HG02852 (cell line): ENCODE measurements around the gene EBP.
"Not testable (repeated sequence)": the region's sequence is repeated elsewhere in the genome, so short reads cannot be mapped to it uniquely, and the experiment has no call there.

Experiments used
- ATAC-seq: cut with Tn5 transposase; IDR thresholded peaks from one replicate; pipeline ENCODE4 v1.9.1; 2021; ENCODE audit warnings: mild to moderate bottlenecking, moderate library complexity; ENCODE audit not compliant: unreplicated experiment

The EBP gene

GRCh38 chrX:48520976-48521352 is 644 bp upstream of the EBP start:
- ATAC-seq = no peak

GRCh38 chrX:48522291-48522690 is 683 bp downstream of the EBP start:
- no peak for ATAC-seq

DNA sequence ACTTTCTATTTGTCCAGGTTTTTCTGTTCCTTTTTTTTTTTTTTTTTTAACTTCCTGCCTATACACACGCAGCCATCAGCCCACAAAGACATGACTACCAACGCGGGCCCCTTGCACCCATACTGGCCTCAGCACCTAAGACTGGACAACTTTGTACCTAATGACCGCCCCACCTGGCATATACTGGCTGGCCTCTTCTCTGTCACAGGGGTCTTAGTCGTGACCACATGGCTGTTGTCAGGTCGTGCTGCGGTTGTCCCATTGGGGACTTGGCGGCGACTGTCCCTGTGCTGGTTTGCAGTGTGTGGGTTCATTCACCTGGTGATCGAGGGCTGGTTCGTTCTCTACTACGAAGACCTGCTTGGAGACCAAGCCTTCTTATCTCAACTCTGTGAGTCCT is 2.1 kb downstream of the EBP start:
- no peak for ATAC-seq

- ATAC-seq = not testable (repeated sequence)
Observed at GRCh38 chrX:48525853-48526252, 4.2 kb downstream of the EBP start.

- no peak for ATAC-seq
Observed at GRCh38 chrX:48530736-48531135, 9.1 kb downstream of the EBP start.

DNA sequence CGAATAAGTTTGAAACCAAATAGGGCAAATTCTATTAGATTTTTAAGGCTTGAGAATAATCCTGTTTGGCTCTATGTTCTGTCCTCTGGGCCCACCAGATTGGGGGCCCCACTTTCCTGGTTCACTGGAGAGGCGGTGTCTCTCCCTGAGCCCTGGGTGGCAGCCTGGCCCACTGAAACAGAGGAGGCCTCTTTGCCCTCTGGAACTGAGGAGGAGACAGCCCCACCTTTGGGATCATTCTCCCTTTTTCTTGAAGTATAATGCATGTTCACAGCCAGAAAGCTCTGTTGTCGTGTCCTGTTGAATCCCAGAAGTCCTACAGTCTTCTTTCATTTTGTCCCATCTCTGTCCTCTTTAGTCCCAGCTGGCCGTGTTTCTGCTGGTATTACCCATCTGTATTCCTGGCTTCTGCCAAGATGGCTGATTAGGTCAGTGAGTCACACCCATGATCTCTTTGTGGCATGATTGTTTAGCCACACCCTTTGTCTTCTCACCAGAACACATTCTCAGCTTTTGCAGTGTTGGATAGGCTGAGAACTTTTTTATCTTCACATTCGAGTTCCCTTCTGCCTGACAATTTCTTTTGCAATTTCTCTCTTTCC is 9.9 kb downstream of the EBP start:
- ATAC-seq = no peak

- ATAC-seq = no peak
Observed at GRCh38 chrX:48532161-48532560, 10.6 kb downstream of the EBP start.

GRCh38 chrX:48533165-48533564 is 11.6 kb downstream of the EBP start:
- ATAC-seq = no peak

DNA sequence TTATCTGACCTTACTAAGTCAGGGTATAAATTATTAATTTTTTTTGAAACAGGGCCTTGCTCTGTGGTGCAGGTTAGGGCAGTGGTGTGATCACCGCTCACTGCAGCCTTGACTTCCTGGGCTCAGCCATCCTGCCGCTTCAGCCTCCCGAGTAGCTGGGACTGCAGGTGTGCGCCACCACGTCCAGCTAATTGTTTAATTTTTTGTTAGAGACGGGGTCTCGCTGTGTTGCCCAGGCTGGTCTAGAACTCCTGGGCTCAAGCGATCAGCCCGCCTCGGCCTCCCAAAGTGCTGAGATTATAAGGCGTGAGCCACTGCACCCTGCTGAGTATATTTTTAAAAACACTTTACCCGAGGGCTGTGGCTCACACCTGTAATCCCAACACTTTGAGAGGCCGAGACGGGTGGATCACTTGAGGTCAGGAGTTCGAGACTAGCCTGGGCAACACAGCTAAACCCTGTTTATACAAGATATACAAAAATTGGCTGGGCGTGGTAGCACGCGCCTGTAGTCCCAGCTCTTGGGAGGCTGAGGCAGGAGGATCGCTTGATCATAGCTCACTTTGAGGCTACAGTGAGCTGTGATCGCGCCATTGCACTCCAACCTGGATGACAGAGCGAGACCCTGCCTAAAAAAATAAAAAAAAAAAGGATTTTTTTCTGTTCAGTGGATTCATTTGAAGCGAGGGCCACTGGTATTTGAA is 17.2 kb downstream of the EBP start:
- no peak for ATAC-seq

- peak; percentile 61 for ATAC-seq
Observed at GRCh38 chrX:48539345-48540027, 17.9 kb downstream of the EBP start, which contains the start of gene TBC1D25. TSS of gene TBC1D25 (plus strand) at chrX:48539714. CDS start at chrX:48539798, 84 bp downstream.

DNA sequence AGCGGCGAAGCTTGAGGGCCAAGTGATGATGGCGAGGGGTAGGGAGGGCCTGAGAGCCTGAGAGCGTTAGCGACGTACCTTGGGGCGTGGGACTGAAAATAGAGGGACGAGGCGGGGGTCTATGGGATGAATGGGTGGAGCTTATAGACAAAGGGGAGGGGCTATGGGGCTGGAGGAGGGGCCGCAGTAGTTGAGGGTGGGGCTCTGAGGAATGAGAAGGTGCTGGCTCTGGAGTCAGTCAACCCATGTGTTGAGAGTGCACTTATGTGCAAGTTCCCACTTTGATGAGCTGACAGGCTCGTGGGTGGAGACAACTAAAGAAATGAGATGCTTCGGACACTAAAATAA is 18.4 kb downstream of the EBP start:
- ATAC-seq = peak; percentile 27

- no peak for ATAC-seq
Observed at GRCh38 chrX:48540480-48540879, 18.9 kb downstream of the EBP start.

DNA sequence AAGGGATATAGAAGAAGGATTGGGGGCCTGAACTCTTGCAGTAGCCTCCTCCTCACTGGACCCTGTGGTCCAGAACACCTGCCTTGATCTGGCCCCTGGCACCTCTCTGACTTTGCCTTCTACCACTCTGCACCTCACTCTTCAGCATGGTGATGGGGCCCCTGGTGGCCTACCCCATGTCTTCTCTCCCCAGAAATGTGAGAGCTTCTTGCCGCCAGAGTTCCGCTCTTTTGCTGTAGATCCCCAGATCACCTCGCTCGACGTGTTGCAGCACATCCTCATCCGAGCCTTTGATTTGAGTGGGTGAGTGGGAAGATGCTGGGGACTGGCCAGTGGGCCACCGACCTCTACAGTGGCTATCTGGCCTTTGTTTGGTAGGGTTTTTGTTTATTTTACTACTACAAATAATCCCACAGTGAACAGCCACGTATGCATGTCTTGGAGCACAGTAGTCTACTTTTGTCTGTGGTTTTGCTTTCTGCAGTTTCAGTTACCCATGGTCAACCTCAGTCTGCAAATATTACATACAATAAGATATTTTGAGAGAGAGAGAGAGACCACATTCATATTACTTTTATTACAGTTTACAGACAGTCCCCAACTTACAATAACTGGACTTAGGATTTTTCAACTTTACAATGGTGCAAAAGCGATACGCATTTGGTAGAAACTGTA is 19.7 kb downstream of the EBP start:
- no peak for ATAC-seq

DNA sequence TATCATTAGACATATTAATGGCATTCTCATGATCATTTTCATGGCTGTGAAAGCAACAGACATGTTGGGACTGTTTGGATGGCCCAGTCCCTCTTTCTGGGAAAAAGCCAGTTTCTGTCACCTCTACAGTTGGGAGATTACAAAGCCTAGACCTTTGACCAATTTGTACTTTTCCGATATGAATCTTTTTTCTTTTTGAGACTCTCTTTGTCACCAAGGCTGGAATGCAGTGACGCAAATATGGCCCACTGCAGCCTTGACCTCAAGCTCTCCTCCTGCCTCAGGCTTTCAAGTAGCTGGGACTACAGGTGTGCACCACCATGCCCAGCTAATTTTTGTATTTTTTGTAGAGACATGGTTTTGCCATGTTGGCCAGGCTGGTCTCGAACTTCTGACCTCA is 27.3 kb downstream of the EBP start:
- ATAC-seq = no peak

DNA sequence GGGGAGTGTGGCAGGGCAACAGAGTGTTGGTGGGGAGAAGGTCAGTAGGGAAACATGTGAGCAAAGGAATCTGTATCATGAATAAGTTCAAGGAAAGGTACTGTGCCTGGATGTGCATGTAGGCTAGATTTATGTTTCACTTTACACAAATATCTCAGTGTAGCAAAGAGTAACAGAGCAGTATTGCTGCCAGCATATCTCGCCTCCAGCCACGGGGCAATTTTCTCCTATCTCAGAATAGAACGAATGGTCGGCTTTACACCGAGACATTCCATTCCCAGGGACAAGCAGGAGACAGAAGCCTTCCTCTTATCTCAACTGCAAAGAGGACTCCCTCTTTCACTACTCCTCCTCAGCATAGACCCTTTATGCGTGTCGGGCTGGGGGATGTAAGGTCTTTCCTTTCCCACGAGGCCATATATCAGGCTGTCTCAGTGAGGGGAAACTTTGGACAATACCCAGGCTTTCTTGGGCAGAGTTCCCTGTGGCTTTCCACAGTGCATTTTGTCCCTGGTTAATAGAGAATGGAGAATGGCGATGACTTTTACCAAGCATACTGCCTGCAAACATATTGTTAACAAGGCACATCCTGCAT is 34.2 kb downstream of the EBP start:
- not testable (repeated sequence) for ATAC-seq

DNA sequence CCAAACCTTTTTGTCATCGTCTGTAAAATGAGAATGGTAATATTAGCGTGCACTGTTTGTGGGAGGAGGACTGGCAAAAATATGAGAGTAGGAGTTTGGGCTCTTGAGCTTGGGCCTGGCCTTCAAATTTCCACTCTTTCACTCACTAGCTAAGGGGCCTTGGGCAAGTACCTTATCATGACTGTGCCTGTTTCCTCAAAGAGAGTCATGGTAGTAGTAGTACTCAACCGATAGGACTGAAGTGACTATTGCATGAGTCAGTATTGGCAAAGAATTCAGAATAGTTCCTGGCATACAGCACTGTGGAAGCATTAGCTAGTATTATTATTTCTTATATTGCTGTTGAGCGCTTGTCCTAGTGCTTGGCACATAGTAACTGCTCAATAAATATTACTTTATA is 36.7 kb downstream of the EBP start:
- ATAC-seq = no peak

DNA sequence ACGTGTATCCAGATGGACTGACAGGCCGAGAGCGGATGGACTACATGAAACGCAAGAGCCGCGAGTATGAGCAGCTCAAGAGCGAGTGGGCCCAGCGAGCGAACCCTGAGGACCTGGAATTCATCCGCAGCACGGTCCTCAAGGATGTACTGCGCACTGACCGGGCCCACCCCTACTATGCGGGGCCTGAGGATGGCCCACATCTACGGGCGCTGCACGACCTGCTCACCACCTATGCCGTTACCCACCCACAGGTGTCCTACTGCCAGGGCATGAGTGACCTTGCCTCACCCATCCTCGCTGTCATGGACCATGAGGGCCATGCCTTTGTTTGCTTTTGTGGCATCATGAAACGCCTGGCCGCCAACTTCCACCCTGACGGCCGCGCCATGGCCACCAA is 38.0 kb downstream of the EBP start:
- ATAC-seq = no peak

DNA sequence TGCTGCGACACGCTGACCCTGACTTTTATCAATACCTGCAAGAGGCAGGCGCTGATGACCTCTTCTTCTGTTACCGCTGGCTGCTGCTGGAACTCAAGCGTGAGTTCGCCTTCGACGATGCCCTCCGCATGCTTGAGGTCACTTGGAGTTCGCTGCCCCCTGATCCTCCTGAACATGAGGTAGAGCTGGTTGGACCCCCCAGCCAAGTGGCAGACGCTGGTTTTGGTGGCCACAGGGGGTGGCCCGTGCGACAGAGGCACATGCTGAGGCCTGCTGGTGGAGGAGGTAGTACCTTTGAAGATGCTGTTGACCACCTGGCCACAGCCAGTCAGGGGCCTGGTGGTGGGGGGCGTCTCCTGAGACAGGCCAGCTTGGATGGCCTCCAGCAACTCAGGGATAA is 38.4 kb downstream of the EBP start:
- ATAC-seq = no peak

DNA sequence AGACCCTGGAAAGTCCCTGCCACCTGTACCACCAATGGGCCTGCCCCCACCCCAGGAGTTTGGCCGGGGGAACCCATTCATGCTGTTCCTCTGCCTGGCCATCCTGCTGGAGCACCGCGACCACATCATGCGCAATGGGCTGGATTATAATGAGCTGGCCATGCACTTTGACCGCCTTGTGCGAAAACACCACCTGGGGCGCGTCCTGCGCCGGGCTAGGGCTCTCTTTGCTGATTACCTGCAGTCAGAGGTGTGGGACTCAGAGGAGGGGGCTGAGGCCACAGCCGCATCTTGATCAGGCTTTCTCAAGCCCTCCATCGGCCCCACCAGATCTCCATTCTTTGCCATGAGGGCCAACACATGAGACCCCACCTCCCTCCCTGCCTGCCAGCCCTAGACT is 39.1 kb downstream of the EBP start:
- no peak for ATAC-seq

- ATAC-seq = peak; percentile 38
Observed at GRCh38 chrX:48569958-48570357, 48.4 kb downstream of the EBP start.

DNA sequence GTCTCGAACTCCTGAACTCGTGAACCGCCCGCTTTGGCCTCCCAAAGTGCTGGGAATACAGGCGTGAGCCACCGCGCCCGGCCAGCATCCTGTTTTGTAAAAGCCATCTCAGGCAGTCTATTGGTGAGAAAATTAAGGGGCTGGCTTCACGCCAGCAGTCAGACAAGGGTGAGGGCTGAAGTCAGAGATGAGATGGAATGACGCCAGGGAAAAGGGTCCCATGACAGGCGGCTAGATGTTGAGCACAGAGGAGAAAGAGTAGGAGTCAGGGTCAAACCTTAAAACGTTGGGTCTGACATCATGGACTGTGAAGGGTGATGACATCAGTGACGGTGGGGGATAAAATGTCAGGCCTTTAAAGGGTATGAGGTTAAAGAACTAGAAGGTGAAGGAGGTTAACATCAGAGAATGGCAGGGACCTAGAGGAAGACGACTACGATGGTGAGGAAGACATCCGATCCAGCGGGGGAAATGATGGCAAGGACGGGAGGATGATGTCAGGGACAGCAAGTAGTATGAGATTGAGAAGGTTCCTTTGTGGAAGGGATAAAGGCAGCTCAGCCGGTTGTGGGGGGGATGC is 52.2 kb downstream of the EBP start:
- ATAC-seq = no peak
